MM.1S (cell line): ENCODE results near the gene SGK1.

Source experiments
- CTCF ChIP-seq: fragments of 300-600 bp; sonication (generic); IDR thresholded peaks from 2 replicates; pipeline ENCODE4 v1.5.1; 2016; ENCODE audit warnings: antibody characterized with exemption, low read length, mixed read lengths
- EZH2phosphoT487 ChIP-seq: fragments of 300-600 bp; sonication (generic); IDR thresholded peaks from 2 replicates; pipeline ENCODE4 v1.6.1; 2018; ENCODE audit warnings: antibody characterized with exemption, low read length

GRCh38 chr6:134238006-134238405 lies 79.9 kb downstream of the SGK1 start:
- TF ChIP-seq CTCF = no peak
- TF ChIP-seq EZH2phosphoT487 = no peak
